ENCODE measurements around the gene MTCH1.
A peak's percentile ranks its signal among the peaks of the same experiment; 100 is the strongest.

MTCH1 gene

DNA sequence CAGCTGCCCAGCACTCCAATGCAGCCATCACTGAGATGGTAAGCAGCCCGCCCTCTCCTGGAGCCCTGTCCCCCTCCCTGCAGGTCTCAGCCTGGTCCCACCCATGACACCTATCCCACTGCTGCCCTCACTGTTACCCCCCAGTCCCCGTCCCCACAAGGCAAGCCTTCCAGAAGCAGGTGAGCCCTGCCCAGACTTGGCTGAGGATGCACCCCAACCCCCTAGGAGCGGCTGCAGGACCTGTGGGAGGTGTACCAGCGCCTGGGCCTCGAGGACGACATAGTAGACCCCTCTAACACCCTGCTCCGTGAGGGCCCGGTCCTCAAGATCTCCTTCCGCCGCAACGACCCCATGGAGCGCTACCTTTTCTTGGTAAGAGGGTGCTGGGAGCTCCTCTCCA, 28.7 kb upstream of the MTCH1 start:
- Histone ChIP-seq H3K27me3 (ENCODE audit: low read depth, low read length) (no peaks in the 10 kb centered on the region), H3K27ac (ENCODE audit: low read length) (no peak overlapping the region), H3K9me3 (ENCODE audit: control insufficient read depth in 1 of 2, low read length in 2 of 2) (no peaks in the 10 kb centered on the region), H3K4me1 (ENCODE audit: control insufficient read depth in 1 of 2, insufficient read depth in 2 of 2, low read length in 2 of 2) (peaks cover 8 to 15% of the 10 kb centered on the region in 2 donors), H3K4me3 (ENCODE audit: low read depth in 1 of 2, low read length in 2 of 2) (no peak overlapping the region), H3K36me3 (ENCODE audit: control insufficient read depth in 1 of 2, insufficient read depth in 2 of 2, low read length in 2 of 2) (no peaks in the 10 kb centered on the region)

GRCh38 chr6:37013516-37014491, 27.8 kb upstream of the MTCH1 start:
- Histone ChIP-seq H3K9me3 (ENCODE audit: control insufficient read depth in 1 of 2, low read length in 2 of 2) (no peaks in the 10 kb centered on the region), H3K4me3 (ENCODE audit: low read depth in 1 of 2, low read length in 2 of 2) (no peak overlapping the region), H3K36me3 (ENCODE audit: control insufficient read depth in 1 of 2, insufficient read depth in 2 of 2, low read length in 2 of 2) (no peaks in the 10 kb centered on the region), H3K27me3 (ENCODE audit: low read depth, low read length) (no peaks in the 10 kb centered on the region), H3K27ac (ENCODE audit: low read length) (no peak overlapping the region), H3K4me1 (ENCODE audit: control insufficient read depth in 1 of 2, insufficient read depth in 2 of 2, low read length in 2 of 2) (peaks cover 5 to 7% of the 10 kb centered on the region in 2 donors)

GRCh38 chr6:37011656-37012378, 25.8 kb upstream of the MTCH1 start:
- no peak overlapping the region for H3K4me3 ChIP-seq (ENCODE audit: low read depth in 1 of 2, low read length in 2 of 2)
- H3K27me3 ChIP-seq (ENCODE audit: low read depth, low read length), result no peaks in the 10 kb centered on the region
- no peaks in the 10 kb centered on the region for H3K9me3 ChIP-seq (ENCODE audit: control insufficient read depth in 1 of 2, low read length in 2 of 2)
- H3K36me3 ChIP-seq (ENCODE audit: control insufficient read depth in 1 of 2, insufficient read depth in 2 of 2, low read length in 2 of 2), result no peaks in the 10 kb centered on the region
- no peak overlapping the region for H3K27ac ChIP-seq (ENCODE audit: low read length)
- no peaks in the 10 kb centered on the region for H3K4me1 ChIP-seq (ENCODE audit: control insufficient read depth in 1 of 2, insufficient read depth in 2 of 2, low read length in 2 of 2)

GRCh38 chr6:37010402-37010892, 24.5 kb upstream of the MTCH1 start:
- Histone ChIP-seq H3K27me3 (ENCODE audit: low read depth, low read length) (no peaks in the 10 kb centered on the region), H3K4me1 (ENCODE audit: control insufficient read depth in 1 of 2, insufficient read depth in 2 of 2, low read length in 2 of 2) (no peaks in the 10 kb centered on the region), H3K27ac (ENCODE audit: low read length) (no peak overlapping the region)

GRCh38 chr6:37008484-37009465, 22.8 kb upstream of the MTCH1 start:
- no peaks in the 10 kb centered on the region for H3K4me1 ChIP-seq (ENCODE audit: control insufficient read depth in 1 of 2, insufficient read depth in 2 of 2, low read length in 2 of 2)
- no peaks in the 10 kb centered on the region for H3K9me3 ChIP-seq (ENCODE audit: control insufficient read depth in 1 of 2, low read length in 2 of 2)
- H3K36me3 ChIP-seq (ENCODE audit: control insufficient read depth in 1 of 2, insufficient read depth in 2 of 2, low read length in 2 of 2), result no peaks in the 10 kb centered on the region
- no peaks in the 10 kb centered on the region for H3K27me3 ChIP-seq (ENCODE audit: low read depth, low read length)
- no peak overlapping the region for H3K27ac ChIP-seq (ENCODE audit: low read length)
- H3K4me3 ChIP-seq (ENCODE audit: low read depth in 1 of 2, low read length in 2 of 2), result peak overlapping the region in 1 of 2 donors; percentile 49

More at GRCh38 chr6:37010402-37010892, 24.5 kb upstream of the MTCH1 start:
- Histone ChIP-seq H3K9me3 (ENCODE audit: control insufficient read depth in 1 of 2, low read length in 2 of 2) (no peaks in the 10 kb centered on the region), H3K36me3 (ENCODE audit: control insufficient read depth in 1 of 2, insufficient read depth in 2 of 2, low read length in 2 of 2) (no peaks in the 10 kb centered on the region), H3K4me3 (ENCODE audit: low read depth in 1 of 2, low read length in 2 of 2) (no peak overlapping the region)

- Histone ChIP-seq H3K4me1 (ENCODE audit: control insufficient read depth in 1 of 2, insufficient read depth in 2 of 2, low read length in 2 of 2) (no peaks in the 10 kb centered on the region), H3K27me3 (ENCODE audit: low read depth, low read length) (no peaks in the 10 kb centered on the region), H3K27ac (ENCODE audit: low read length) (peak overlapping the region; percentile 16), H3K4me3 (ENCODE audit: low read depth in 1 of 2, low read length in 2 of 2) (peak overlapping the region; percentile 33 to 49), H3K9me3 (ENCODE audit: control insufficient read depth in 1 of 2, low read length in 2 of 2) (no peaks in the 10 kb centered on the region), H3K36me3 (ENCODE audit: control insufficient read depth in 1 of 2, insufficient read depth in 2 of 2, low read length in 2 of 2) (no peaks in the 10 kb centered on the region)
These were observed 21.5 kb upstream of the MTCH1 start for GRCh38 chr6:37007340-37008043.

DNA sequence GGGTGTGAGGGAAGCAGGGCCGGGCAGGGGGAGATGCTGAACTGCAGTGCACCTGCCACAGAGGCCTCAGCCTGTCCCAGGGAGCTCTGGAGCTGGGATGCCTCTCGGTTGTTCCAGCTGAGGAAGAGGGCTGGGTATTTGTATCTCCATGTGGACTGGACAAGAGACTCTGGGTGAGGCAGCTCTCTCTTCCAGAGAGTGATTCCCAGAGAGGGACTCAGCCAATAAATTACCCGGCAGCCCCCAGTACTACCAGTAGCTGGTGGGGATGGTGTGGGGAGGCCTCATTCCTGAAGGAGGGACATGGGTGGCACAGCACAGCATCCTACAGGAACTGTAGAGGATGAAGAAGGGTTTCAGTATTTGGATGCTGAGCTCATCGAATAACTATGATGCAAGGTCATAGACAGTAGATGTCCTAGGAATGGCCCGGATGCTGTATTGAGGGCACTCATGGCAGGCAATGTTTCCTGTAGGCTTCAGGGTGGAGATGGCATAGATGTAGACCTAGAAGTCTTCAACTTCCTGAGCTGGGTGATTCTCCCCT, 20.9 kb upstream of the MTCH1 start:
- Histone ChIP-seq H3K4me3 (ENCODE audit: low read depth in 1 of 2, low read length in 2 of 2) (peak overlapping the region; percentile 33 to 49), H3K4me1 (ENCODE audit: control insufficient read depth in 1 of 2, insufficient read depth in 2 of 2, low read length in 2 of 2) (no peaks in the 10 kb centered on the region), H3K9me3 (ENCODE audit: control insufficient read depth in 1 of 2, low read length in 2 of 2) (no peaks in the 10 kb centered on the region), H3K27ac (ENCODE audit: low read length) (peak overlapping the region; percentile 16), H3K27me3 (ENCODE audit: low read depth, low read length) (no peaks in the 10 kb centered on the region), H3K36me3 (ENCODE audit: control insufficient read depth in 1 of 2, insufficient read depth in 2 of 2, low read length in 2 of 2) (no peaks in the 10 kb centered on the region)

- Histone ChIP-seq H3K27me3 (ENCODE audit: low read depth, low read length) (no peaks in the 10 kb centered on the region), H3K4me1 (ENCODE audit: control insufficient read depth in 1 of 2, insufficient read depth in 2 of 2, low read length in 2 of 2) (no peaks in the 10 kb centered on the region), H3K9me3 (ENCODE audit: control insufficient read depth in 1 of 2, low read length in 2 of 2) (no peaks in the 10 kb centered on the region), H3K4me3 (ENCODE audit: low read depth in 1 of 2, low read length in 2 of 2) (peak overlapping the region; percentile 33 to 49), H3K36me3 (ENCODE audit: control insufficient read depth in 1 of 2, insufficient read depth in 2 of 2, low read length in 2 of 2) (no peaks in the 10 kb centered on the region), H3K27ac (ENCODE audit: low read length) (peak overlapping the region; percentile 52)
These were observed 20.0 kb upstream of the MTCH1 start for GRCh38 chr6:37005827-37006567.

DNA sequence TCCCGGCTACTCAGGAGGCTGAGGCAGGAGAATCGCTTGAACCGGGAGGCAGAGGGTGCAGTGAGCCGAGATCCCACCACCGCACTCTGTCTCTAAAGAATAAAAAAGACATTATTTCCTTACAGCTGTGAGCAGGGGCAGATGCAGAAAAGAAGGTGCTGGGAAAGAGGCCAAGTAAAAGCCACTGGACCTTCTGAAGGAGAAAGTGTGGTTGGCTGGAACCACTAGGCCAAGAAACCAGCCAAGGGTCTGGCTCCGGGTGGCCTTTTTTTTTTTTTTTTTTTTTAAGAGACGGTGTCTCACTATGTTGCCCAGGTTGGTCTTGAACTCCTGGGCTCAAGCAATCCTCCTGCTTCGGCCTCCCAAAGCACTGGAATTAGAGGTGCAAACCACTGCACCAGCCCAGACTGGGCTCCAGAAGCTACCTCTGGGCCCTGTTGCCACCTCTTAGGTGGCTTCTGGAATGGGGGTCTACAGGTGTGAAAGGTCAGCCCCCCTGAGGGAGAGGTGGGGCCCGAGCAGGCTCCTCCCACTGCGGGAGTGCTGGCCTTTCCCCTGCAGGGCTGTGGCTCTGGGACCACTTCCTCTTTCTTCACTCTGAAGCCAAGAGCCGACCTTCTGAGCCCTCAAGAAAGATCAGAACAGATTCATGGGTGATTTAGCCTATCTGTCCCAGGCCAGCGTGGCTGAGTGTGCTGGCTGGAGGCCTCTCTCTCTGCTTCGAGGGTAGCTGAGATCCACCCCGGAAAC, 19.2 kb upstream of the MTCH1 start, which contains the start of gene FGD2:
FGD2 (plus strand) TSS at position 595 of the 750 bp plus-strand sequence. CDS start 163 bp downstream, outside the sequence.
- H3K27me3 ChIP-seq (ENCODE audit: low read depth, low read length), result no peaks in the 10 kb centered on the region
- H3K36me3 ChIP-seq (ENCODE audit: control insufficient read depth in 1 of 2, insufficient read depth in 2 of 2, low read length in 2 of 2), result no peaks in the 10 kb centered on the region
- H3K4me1 ChIP-seq (ENCODE audit: control insufficient read depth in 1 of 2, insufficient read depth in 2 of 2, low read length in 2 of 2), result no peaks in the 10 kb centered on the region
- peak within 1 kb of the TSS; percentile 52 for H3K27ac ChIP-seq (ENCODE audit: low read length)
- peak within 1 kb of the TSS; percentile 33 to 49 for H3K4me3 ChIP-seq (ENCODE audit: low read depth in 1 of 2, low read length in 2 of 2)
- H3K9me3 ChIP-seq (ENCODE audit: control insufficient read depth in 1 of 2, low read length in 2 of 2), result no peaks in the 10 kb centered on the region

Data from muscle layer of duodenum (tissue), 2 donors.